Stimulated activated CD4-positive, alpha-beta T cell treated with anti-CD3 and anti-CD28 coated beads, TNF-alpha, amount 100 ng/mL, for 4 hours (primary cell): ENCODE measurements around the gene AASDHPPT.
"Not testable (repeated sequence)": the region's sequence is repeated elsewhere in the genome, so short reads cannot be mapped to it uniquely, and the experiment has no call there.

ENCODE experiments used
- DNase-seq, 3 experiments: peaks; one replicate each; pipeline ENCODE4 v3.0.0-alpha.2; 2020; ENCODE audit warnings: low read depth in 3 of 3

AASDHPPT gene, protein sequence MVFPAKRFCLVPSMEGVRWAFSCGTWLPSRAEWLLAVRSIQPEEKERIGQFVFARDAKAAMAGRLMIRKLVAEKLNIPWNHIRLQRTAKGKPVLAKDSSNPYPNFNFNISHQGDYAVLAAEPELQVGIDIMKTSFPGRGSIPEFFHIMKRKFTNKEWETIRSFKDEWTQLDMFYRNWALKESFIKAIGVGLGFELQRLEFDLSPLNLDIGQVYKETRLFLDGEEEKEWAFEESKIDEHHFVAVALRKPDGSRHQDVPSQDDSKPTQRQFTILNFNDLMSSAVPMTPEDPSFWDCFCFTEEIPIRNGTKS

DNA sequence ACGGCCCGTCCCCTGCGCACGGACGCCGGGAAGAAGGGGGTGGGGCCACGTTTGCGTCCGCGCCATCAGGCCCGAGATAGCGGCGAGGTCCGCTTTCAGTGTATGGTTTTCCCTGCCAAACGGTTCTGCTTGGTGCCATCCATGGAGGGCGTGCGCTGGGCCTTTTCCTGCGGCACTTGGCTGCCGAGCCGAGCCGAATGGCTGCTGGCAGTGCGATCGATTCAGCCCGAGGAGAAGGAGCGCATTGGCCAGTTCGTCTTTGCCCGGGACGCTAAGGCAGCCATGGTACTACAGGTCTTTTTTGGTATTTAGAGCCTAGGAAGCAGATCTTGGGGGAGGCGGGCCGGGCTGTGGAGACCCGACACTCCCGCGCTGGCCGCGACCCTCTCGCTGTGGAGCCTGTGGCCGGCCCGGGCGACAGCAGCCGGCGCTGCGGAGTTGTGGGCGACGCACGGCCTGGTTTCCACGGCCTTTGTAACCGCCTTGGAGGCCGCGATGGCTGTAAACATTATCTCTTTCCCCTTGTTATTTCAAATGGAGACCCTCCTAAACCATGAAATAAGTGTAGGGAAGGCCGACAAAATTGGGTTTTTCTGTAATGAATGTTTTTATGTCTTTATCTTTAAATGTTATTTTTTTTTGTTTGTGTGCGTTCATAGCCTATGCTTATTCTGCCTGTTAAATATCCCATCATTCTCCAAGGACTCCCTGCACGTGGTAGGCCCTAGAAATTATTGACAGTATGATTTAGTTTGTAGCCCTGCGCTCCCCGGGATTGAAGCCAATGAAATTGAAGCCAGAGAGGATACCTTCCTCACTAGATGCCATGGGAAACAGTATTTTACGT is at the start of gene AASDHPPT:
TSS of gene AASDHPPT (plus strand) at position 54 of the 847 bp plus-strand sequence. CDS start at position 103, 49 bp downstream.
- DNase-seq = no peak

DNA sequence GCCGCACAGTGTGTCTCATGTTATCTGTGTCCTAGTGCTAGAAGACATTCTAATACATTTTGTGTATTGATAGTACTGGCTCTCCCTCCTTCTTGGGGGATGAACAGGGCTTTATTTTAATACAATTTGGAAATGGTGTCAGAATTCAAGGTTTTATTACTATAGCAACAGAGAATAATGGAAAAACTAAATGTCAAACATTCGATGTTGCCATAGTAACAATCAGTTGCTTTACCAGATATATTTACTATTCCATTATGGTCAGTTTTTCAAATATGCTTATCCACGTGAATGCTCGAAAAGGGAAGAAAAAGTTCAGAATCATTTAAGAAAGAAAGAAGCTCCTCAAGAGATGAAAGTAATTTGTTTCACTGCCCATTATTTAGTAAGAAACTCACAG is 46.9 kb upstream of the AASDHPPT start:
- DNase-seq = no peak

DNA sequence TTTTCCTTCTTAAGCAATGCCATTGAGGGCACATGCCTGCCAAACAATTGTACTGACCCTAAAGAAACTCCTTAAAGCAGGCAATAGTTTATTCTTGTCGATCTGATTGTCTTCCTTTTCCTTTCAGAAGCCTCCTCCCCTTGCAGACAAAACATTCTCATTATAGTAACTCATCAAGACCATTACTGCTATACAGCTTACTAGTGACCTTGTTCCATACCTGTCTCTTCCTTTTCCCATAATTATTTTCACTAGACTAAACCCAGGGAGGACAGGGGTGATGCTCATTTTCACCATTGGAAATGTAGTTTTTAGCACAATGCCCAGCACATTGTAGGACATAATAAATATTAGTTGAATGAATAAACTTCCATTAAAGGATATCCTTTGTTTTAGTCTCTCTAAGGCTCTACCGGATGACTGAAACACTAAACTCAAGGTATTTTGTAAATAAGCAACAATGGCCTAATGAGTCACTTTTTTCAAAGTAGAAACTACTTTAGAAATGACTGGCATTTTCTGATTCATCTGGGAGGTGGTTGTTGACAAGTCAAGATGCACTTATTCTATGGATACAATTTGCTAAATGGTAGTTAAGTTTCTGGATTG is 46.2 kb upstream of the AASDHPPT start:
- no peak for DNase-seq

DNA sequence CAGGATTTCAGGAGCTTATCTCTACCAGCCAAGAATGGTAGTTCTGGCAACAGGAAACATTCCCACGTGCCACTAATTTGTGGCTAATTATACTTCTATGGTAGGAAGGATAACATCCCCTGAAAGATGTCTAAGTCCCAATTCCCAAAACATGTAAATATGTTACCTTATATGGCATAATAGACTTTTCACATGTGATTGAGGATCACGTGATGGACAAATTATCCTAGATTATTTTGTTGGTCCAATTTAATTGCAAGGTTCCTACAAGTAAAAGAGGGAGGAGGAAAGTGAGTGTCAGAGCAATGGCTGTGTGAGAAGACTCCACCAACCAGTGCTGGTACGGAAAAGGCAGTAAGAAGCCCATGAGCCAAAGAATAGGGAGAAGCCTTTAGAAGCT is 45.5 kb upstream of the AASDHPPT start:
- DNase-seq = no peak

DNA sequence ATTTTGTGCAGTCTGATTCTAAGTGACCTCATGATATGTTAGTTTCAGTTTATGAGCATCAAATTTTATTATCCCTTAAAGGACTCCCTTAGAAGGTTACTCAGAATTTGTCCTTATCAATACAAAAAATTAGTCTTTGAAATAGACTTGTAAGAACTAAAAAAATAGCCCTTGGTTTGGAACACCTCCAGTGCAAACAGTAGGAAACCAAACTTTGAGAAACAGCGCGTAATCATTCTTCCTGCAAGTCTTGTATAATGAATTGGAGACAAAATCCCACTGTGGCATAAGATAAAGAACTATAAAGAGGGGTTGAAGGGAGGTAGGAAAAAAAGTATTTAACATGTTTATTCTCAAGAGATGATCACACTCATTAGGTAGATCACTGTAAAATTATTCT is 44.6 kb upstream of the AASDHPPT start:
- DNase-seq = no peak

DNA sequence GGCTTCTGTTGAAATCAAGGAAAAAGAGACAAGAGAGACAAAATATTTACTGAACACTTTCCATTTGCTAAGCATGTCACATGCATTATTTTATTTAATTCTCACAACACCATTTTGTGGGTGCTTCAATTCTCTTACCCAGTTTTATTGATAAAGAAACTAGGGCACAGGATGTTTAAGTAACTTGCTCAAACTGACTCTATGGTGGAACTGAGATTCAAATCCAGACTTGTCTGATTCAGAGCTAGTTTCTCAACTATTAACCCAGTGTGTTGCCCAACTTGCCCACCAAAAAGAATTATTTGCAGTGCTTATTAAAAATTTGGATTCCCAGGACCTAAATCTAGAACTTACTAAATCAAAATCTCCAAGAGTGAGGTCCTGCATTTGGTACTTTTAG is 33.9 kb upstream of the AASDHPPT start:
- DNase-seq = no peak

DNA sequence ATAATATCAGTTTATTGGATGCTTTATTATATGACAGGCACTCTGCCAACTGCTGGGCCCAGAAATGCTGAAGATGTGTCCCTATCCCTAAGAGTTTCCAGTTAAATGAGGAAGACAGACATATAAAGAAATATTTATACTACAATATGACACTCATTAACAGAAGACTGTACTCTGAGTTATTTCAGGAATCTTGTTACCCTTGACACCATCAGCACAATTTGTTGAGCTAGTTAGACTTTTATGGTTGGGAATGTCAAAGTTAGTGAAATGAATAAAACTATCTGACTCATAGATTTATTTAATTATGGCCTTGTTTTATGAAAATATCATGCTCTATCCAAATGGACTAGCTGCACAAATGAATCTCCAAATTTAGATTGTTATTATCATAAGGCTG is 29.8 kb upstream of the AASDHPPT start:
- DNase-seq = no peak

DNA sequence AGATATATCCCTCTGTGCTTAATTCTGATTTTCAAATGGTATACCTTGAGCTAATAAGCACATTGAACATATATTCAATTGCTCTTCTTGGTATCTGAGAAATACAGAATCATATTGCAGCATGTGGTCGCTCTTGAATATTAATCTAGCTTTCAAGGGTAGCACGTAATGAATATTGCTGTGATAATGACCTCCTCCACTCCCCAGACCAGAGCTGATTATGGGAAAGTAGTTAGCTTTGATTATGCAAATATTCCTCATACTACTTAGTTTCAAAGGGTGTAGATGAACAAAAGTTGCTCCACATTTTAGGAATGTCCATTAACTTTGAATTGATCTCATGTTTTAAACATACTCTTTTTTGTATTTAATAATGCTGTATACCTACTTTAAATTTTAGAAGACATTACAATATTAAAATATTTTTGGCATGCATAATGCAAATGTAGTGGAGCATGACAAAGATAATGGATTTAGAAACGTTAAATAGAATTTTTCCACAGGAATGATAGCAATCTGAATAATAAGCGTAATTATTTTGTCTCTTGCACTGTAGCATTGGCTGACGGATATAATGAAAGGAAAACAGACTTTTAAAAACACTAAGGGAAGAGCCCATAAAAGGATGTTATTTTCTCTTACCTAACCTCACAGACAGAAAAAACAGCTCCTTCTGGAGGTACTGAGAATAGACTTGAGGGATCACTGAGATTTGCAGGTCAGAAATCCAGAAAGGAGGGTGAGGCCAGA is 27.6 kb upstream of the AASDHPPT start:
- no peak for DNase-seq

DNA sequence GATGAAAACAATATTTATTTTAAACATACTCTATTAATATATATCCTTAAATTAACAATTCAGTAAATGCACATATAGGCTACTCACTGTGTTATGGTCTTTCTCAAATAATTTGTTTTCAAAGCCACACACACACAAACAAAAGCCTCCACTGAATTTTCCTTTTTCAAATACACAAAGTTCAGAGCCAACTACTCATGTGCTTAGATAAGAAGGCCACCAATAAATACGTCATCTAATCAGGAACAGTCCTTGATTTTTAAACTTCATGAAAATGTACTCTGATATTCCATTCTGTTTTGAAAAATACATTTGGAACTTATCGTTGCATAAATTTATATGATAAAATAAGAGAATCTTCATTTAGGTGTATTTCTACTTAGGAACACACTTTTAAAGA is 26.4 kb upstream of the AASDHPPT start:
- no peak for DNase-seq

DNA sequence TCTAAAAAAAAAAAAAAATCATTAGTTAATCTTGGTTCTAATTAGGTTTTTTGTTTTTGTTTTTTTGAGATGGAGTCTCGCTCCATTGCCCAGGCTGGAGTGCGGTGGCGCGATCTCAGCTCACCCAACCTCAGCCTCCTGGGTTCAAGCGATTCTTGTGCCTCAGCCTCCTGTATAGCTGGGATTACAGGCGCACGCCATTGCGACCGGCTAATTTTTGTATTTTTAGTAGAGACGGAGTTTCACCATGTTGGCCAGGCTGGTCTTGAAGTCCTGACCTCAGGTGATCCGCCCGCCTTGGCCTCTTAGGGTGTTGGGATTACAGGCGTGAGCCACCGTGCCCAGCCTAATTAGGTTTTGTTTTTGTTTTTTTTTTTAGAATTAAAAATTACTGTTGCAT is 19.1 kb upstream of the AASDHPPT start:
- not testable (repeated sequence) for DNase-seq

DNA sequence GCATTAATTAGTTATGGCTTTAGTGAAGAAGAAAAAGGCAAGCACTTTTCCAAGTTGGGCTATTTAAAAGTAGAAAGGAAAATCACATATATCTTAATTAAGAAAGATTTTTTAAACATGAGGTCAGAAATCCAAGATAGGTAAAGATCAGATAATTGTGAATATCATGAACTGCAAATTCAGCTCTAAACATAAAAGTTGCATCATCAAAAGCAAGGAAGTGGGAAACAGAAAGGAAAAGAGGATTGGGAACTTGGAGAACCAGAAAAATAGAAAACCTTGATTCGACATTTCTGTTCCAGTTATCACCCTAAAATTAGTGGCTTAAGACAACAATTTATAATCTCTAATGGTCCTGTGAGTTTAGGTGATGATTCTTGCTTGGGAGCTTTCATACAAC is 17.8 kb upstream of the AASDHPPT start:
- DNase-seq = no peak

DNA sequence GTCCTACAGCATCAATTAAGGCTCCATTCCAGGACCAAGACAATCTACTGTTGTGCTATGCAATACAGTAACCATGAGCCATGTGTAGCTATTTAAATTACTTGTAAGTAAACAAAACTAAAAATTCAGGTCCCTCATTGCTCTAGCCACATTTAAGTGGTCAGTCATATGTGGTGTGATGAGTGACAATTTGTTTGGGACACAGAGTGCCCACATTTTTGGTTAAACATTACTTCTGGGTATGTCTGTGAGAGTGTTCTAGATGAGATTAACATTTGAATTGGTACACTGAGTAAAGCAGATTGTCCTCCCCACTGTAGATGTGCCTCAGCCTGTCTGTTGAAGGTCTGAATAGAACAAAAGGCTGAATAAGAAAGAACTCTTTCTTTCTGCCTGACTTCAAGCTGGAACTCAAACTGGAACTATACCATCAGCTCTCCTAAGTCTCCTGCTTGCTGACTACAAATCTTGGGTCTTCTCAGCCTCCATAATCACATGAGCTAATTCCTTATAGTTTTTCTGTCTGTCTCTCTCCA is 16.1 kb upstream of the AASDHPPT start:
- DNase-seq = no peak

DNA sequence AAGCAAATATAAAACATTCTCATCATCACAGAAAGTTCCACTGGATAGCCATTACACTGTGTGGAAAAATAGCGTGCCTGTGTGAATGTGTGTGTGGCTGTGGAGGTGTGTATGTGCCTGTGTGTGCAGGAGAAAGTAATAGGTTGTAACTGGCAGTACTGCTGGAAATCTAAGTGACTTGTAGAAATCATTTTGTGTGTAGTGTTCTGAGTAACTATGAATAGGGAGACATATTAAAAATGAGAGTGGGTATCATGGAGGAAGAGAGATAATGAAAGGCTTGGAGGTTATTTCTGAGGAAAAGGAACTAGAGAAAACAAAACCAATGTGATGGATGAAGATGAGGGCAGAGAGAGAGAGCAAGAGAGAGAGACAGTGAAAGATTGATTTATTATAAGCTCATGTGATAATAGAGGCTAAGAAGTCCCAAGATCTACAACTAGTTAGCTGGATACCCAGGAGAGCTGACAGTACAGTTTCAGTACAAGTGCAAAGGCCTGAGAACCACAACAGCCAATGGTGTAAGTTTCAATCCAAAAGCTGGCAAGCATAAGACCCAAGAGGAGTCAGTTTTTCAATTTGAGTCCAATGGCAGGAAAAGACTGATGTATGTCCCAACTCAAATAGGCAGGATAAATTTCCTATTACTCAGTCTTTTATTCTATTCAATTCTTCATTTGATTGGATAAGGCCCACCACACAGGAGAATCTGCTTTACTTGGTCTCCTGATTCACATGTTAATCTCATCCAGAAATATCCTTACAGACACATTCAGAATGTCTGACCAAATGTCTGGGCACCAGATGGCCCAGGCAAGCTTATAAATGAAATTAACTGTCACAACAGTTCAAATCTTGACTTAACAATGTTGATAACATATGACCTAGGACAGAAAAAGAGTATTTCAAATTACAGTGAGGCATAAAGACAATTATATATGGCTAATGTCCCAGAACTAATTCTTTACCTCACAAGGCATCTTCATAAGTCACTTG is 15.2 kb upstream of the AASDHPPT start:
- no peak for DNase-seq

DNA sequence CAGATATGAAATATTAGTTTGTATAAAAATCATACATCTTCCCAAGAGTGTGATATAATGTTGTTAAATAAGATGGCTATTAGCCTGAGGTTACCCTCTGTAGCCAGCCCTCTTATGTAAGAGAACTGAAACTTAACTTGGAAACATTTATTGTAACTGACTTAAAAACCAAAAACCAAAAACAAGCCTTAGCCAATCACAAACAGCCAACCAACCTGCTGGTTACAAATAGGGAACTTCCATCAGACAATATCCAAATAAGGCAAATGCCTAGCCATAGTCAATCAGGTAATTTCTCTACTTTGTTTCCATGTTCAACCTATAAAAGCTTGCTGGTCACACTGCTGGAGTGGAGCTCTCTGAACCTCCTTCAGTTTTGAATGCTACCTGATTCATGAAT is 14.5 kb upstream of the AASDHPPT start:
- no peak for DNase-seq

DNA sequence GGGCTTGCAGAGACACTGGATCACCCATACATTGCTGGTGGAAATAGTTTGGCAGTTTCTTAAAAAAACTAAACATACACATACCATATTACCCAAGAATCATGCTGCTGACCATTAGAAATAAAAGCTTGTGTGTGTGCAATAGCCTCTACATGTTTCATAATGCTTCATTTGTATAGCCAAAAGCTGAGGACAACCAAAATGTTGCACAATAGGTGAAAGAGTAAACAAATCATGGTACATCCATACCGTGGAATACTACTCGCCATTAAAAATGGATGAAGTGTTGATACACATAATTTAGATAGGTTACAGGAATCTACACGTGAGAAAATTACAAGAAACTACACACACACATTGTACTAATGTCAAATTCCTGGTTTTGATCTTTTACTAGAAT is 6.9 kb upstream of the AASDHPPT start:
- DNase-seq = no peak

DNA sequence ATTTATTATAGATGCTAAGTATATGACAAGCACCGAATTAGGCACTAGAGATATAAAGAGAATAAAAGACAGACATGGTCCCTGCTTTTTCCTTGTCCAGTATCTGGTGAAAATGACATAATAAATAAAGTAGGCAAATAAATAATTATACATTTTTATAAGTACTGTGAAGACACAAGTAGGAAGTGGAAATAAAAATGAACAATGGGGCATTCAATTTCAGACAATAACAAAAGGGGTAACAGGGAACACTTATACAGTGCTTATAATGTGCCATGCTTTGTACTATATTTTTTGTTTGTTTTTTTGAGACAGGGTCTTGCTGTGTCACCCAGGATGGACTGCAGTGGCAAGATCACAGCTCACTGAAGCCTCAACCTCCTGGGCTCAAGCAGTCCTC is 4.7 kb upstream of the AASDHPPT start:
- DNase-seq = no peak

DNA sequence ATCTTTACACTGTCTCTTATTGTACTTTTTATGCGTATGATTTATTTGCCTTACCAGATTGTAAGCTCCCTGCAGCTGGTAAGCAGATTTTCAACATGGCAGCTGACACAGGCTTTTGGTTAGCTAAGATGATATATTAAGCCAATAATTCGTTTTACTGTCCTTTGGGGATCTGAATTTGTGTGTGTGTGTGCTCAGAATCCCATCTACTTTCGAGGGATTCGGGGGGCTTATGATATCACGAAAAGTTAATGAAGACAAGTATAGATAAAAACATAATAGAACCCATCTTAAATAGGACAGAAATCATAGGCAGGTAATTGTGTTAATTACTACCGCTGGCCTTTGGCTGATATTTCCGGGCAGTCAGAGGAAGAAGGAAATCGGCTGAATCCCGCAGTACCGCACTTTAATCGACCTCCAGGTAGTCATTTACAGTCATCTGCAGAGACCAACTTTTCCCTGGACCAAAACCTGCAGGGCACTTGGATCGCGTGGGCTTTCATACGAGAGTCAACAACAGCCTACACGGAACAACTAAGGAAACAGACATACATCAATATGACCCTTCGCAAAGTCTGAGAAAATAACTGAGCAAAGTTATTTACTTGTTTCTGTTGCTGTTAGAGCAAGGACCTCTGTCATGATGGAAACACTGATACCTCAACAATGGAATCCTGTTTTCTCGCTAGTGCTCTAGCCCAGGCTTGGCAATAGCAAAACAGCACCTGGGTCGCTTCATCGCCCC is 1.1 kb upstream of the AASDHPPT start:
- DNase-seq = no peak

DNA sequence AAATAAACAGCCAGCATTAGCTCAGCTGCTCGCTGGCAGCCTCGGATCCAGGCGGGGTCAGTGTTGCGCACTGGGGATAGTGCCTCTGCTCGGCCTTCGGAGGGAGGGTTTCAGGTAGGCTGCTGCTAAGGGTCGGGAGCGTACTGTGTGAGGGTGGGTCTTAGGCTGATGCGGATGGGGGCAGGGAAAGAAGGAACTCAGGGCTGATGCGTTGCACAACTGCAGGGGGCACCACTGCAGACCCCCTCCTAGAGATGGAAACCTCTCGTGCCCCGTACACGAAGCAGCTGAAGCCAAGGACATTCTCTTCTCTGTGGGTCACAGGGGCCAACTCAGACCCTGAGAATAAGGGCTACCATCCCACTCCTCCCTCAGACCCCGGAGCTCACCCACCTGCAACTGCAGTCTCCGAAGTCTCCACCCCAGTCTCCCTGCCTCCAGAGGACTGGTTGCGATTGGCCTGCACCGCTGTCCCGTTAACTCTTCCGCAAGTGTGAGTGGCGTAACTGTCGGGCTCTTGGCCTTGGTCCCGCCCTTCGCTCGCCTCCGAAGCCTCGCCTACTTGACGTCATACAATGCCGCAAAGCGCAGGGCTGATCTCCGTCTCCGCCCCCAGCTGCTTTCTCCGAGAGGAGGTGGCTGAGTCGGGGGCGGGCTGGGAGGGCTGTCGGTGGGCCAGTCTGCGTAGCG is 398 bp upstream of the AASDHPPT start, which contains the start of gene KBTBD3:
TSS of gene KBTBD3 (minus strand) at position 429 of the 690 bp plus-strand sequence. CDS start 18,250 bp downstream, outside the sequence.
- peak; percentile 84 to 98 (median 96) for DNase-seq

DNA sequence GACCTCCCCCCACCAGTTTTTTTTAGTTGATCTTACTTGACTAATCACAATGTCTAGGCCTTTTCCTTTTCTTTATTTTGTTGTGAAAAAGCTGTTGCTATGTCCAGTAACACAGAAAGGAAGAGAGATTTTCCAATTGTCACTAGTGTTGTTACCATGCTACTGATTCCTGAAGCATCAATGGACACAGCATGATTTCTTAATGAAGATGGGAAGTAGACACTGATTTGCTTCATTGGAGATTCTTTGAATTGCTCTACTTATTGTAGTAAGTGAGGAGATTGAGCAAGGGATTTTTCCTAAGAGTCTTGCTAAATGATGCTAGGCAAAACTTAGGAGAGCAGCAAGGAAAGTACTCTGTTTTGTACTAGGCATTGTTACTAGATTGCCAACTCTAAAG is 4.6 kb downstream of the AASDHPPT start:
- no peak for DNase-seq
